NCI-H2107 treated with DMSO at 0.1 percent for 48 hours (cell line): ENCODE data around the gene CTSG.
"Not testable (repeated sequence)": the region's sequence is repeated elsewhere in the genome, so short reads cannot be mapped to it uniquely, and the experiment has no call there.

Experiments used
- DNase-seq: peaks from one replicate; lab custom pipeline; 2025; ENCODE audit not compliant: unreplicated experiment; lab: John Stamatoyannopoulos, UW

The CTSG gene

GRCh38 chr14:24576182-24576581 lies at the start of gene CTSG:
TSS of gene CTSG (minus strand) at chr14:24576250. CDS start at chr14:24576223, 27 bp downstream.
- DNase-seq = no peak

- no peak for DNase-seq
Measured at GRCh38 chr14:24613747-24614146, 37.7 kb upstream of the CTSG start.

- DNase-seq = no peak
Measured at GRCh38 chr14:24613241-24613640, 37.2 kb upstream of the CTSG start.

- no peak for DNase-seq
Measured at GRCh38 chr14:24612196-24612595, 36.1 kb upstream of the CTSG start.

GRCh38 chr14:24609655-24610344 lies 33.8 kb upstream of the CTSG start, which contains the start of gene GZMH:
TSS of gene GZMH (minus strand) at chr14:24609685. CDS start at chr14:24609613, 72 bp downstream.
- DNase-seq = no peak

- no peak for DNase-seq
Measured at GRCh38 chr14:24607635-24608514, 31.8 kb upstream of the CTSG start.

GRCh38 chr14:24607081-24607480 lies 31.0 kb upstream of the CTSG start:
- DNase-seq = no peak

- DNase-seq = no peak
Measured at GRCh38 chr14:24606297-24606696, 30.2 kb upstream of the CTSG start.

- no peak for DNase-seq
Measured at GRCh38 chr14:24605435-24606190, 29.6 kb upstream of the CTSG start.

- no peak for DNase-seq
Measured at GRCh38 chr14:24597403-24597802, 21.4 kb upstream of the CTSG start.

GRCh38 chr14:24595073-24595808 lies 19.2 kb upstream of the CTSG start:
- no peak for DNase-seq

- not testable (repeated sequence) for DNase-seq
Measured at GRCh38 chr14:24591004-24591403, 15.0 kb upstream of the CTSG start.

- not testable (repeated sequence) for DNase-seq
Measured at GRCh38 chr14:24584402-24584801, 8.4 kb upstream of the CTSG start.

GRCh38 chr14:24578558-24578957 lies 2.5 kb upstream of the CTSG start:
- DNase-seq = no peak

- no peak for DNase-seq
Measured at GRCh38 chr14:24576771-24577170, 721 bp upstream of the CTSG start.

GRCh38 chr14:24574206-24574774 lies 1.8 kb downstream of the CTSG start:
- no peak for DNase-seq

- no peak for DNase-seq
Measured at GRCh38 chr14:24566318-24566717, 9.7 kb downstream of the CTSG start.

- DNase-seq = peak; percentile 28
Measured at GRCh38 chr14:24565766-24566165, 10.3 kb downstream of the CTSG start.

GRCh38 chr14:24563505-24563904 lies 12.5 kb downstream of the CTSG start:
- DNase-seq = no peak

GRCh38 chr14:24556756-24557155 lies 19.3 kb downstream of the CTSG start:
- DNase-seq = no peak
